ENCODE data around the gene ITGAX. TPM values are rescaled to one million over a fixed set of nuclear protein-coding genes. Genes with fewer than 3 reads are reported as not detected.

The ITGAX gene
- total and polyA plus RNA-seq, 3 donors from 2014 or later: 0.63 to 3.4 (median 2.8) TPM

GRCh38 chr16:31347445-31347844 is 7.5 kb upstream of the ITGAX start:
- intact Hi-C loops (cut with DNase I; ENCODE audit: low total_unique reads): no loop called here
- Histone ChIP-seq H3K4me3 (no peak overlapping the region), H3K36me3 (ENCODE audit: low read depth, missing control alignments) (no peaks in the 10 kb centered on the region), H3K27me3 (no peaks in the 10 kb centered on the region), H3K4me1 (no peaks in the 10 kb centered on the region), H3K9me3 (no peaks in the 10 kb centered on the region), H3K27ac (no peak overlapping the region)
- DNase-seq: no peak
- 83% methylated on average over 5 of the region's 5 CpGs for WGBS, 2 donors
- TF ChIP-seq, protein P1, sequence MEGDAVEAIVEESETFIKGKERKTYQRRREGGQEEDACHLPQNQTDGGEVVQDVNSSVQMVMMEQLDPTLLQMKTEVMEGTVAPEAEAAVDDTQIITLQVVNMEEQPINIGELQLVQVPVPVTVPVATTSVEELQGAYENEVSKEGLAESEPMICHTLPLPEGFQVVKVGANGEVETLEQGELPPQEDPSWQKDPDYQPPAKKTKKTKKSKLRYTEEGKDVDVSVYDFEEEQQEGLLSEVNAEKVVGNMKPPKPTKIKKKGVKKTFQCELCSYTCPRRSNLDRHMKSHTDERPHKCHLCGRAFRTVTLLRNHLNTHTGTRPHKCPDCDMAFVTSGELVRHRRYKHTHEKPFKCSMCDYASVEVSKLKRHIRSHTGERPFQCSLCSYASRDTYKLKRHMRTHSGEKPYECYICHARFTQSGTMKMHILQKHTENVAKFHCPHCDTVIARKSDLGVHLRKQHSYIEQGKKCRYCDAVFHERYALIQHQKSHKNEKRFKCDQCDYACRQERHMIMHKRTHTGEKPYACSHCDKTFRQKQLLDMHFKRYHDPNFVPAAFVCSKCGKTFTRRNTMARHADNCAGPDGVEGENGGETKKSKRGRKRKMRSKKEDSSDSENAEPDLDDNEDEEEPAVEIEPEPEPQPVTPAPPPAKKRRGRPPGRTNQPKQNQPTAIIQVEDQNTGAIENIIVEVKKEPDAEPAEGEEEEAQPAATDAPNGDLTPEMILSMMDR (IDR thresholded peaks at IDR 0.05): no peak
- TF ChIP-seq POLR2A (IDR thresholded peaks at IDR 0.05): no peak

GRCh38 chr16:31348579-31348978 is 6.4 kb upstream of the ITGAX start:
- no peak for DNase-seq
- whole genome bisulfite sequencing, 2 donors: 46 to 50% methylated on average over 3 of the region's 3 CpGs
- no peaks in the 10 kb centered on the region for H3K36me3 ChIP-seq (ENCODE audit: low read depth, missing control alignments)
- H3K27me3 ChIP-seq: no peaks in the 10 kb centered on the region
- H3K27ac ChIP-seq: no peak overlapping the region
- H3K4me1 ChIP-seq: no peaks in the 10 kb centered on the region
- no peak for TF ChIP-seq POLR2A (IDR thresholded peaks at IDR 0.05)
- TF ChIP-seq, protein P1 (IDR thresholded peaks at IDR 0.05): no peak
- no peak overlapping the region for H3K4me3 ChIP-seq
- intact Hi-C loops (cut with DNase I; ENCODE audit: low total_unique reads): no loop called here
- H3K9me3 ChIP-seq: no peaks in the 10 kb centered on the region

GRCh38 chr16:31350275-31351005 is 4.5 kb upstream of the ITGAX start:
- 81 to 85% methylated on average over 12 of the region's 12 CpGs for WGBS, 2 donors
- DNase-seq: peak; percentile 28
- Histone ChIP-seq H3K27ac (no peak overlapping the region), H3K36me3 (ENCODE audit: low read depth, missing control alignments) (no peaks in the 10 kb centered on the region), H3K27me3 (no peaks in the 10 kb centered on the region), H3K9me3 (no peaks in the 10 kb centered on the region), H3K4me1 (no peaks in the 10 kb centered on the region), H3K4me3 (no peak overlapping the region)
- TF ChIP-seq, protein P1 (IDR thresholded peaks at IDR 0.05): no peak
- no peak for TF ChIP-seq POLR2A (IDR thresholded peaks at IDR 0.05)
- intact Hi-C loops (cut with DNase I; ENCODE audit: low total_unique reads): no loop called here

GRCh38 chr16:31351246-31351941 is 3.6 kb upstream of the ITGAX start:
- Histone ChIP-seq H3K27me3 (no peaks in the 10 kb centered on the region), H3K27ac (no peak overlapping the region), H3K4me3 (no peak overlapping the region), H3K4me1 (no peaks in the 10 kb centered on the region), H3K36me3 (ENCODE audit: low read depth, missing control alignments) (no peaks in the 10 kb centered on the region), H3K9me3 (no peaks in the 10 kb centered on the region)
- WGBS, 2 donors: 71 to 79% methylated on average over 19 of the region's 19 CpGs
- no peak for TF ChIP-seq POLR2A (IDR thresholded peaks at IDR 0.05)
- TF ChIP-seq, protein P1 (IDR thresholded peaks at IDR 0.05): no peak
- intact Hi-C loops (cut with DNase I; ENCODE audit: low total_unique reads): no loop called here
- no peak for DNase-seq
